T47D (cell line): ENCODE measurements around the gene FAM135A.
"Not testable (repeated sequence)": the region's sequence is repeated elsewhere in the genome, so short reads cannot be mapped to it uniquely, and the experiment has no call there.

Experiments used
- DNase-seq, 2 experiments: peaks; one replicate each; pipeline versions ENCODE4 v3.0.0 to v3.0.0-alpha.2; 2011 to 2012; ENCODE audit warnings: low read depth in 1 of 2, low spot score in 1 of 2
- JUND ChIP-seq: IDR thresholded peaks from 2 replicates; pipeline ENCODE4 v1.6.1; 2012; ENCODE audit warnings: low read depth
- in situ Hi-C: cut with HindIII; loops from 2 replicates; pipeline ENCODE4 v1.10.0; 2016; ENCODE audit warnings: low sequenced_read_pairs, low pct_unique_long_range_greater_than_20kb

The FAM135A gene

DNA sequence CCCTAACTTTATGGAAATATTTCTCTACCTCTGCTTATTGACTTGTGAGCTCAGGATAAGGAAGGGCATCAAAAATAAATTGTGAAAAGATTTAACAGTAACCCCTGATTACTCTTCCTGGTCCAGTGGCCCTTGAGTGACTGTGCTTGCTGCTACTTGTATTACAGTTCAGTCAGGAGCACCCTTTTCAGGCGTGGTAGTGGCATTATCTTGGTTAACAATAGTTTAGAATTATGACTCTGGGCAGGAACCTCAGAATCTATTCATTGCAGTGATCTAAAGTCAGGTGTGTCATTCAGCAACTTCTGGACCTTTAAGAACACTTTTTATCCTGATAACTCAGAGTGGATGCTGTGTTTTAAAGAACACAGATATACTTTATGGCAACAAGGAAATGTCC, 43.4 kb downstream of the FAM135A start:
- in situ Hi-C loops, result no loop called here
- no peak for TF ChIP-seq JUND
- no peak for DNase-seq

DNA sequence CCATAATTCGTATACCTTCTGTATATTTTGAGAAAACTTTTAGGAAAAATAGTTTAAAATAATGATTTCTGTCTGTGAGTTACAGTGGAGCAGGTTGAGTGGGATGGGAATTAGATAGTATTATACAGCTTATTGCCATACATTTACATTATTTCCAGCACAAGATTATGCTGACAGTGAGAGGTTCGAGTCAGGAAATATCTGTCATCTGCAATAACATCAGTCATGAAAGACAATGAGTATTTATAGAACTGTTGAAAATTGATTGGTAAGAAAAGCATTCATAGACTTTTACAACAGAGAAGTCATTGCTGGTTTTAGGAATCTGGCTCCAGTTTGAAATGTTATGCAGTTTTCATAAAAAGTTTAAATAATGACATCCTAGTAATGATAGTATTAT, 45.9 kb downstream of the FAM135A start:
- DNase-seq, result no peak
- TF ChIP-seq JUND, result no peak
- in situ Hi-C loops, result no loop called here

DNA sequence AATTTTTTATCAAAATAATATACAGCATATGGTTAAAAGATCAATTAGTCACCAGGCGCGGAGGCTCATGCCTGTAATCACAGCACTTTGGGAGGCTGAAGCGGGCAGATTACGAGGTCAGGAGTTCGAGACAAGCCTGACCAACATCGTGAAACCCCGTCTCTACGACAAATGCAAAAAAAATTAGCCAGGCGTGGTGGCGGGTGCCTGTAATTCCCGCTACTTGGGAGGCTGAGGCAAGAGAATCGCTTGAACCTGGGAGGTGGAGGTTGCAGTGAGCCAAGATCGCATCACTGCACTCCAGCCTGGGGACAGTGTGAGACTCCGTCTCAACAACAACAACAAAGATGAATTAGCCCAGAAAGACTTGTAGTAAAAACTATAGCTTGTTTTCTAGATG, 46.4 kb downstream of the FAM135A start:
- DNase-seq, in situ Hi-C loops: not testable (repeated sequence)

DNA sequence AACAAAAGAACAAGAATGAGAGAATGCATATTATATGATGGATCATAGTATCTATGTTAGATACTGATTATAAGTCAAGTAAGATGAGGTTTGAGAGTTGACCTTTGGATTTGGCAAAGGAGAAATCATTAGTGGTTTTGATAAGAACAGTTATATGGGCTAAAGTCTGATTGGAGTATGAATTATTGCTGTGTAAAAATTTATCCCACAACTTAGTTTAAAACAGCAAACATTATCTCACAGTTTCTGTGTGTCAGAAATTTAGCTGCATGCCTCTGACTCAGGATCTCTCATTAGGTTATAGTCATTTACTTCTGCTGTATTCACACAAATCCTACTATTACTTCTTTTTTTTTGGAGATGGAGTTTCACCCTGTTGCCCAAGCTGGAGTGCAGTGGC, 56.7 kb downstream of the FAM135A start:
- in situ Hi-C loops, result no loop called here

DNA sequence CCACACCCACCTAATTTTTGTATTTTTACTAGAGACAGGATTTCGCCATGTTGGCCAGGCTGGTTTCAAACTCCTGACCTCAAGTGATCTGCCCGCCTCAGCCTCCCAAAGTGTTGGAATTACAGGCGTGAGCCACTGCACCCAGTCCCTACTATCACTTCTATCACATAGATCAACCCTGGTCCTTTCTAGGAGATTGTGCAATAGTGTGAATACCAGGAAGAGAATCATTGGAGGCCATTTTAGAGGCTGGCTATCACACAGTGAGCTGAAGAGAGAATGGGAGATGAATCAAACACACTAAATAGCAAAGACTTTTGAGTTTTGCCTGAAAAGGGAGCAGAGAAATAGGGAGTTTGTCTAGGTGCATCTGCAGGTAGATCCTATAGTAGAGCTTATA, 57.2 kb downstream of the FAM135A start:
- DNase-seq, in situ Hi-C loops: not testable (repeated sequence)

More for the DNA sequence above, 56.7 kb downstream of the FAM135A start:
- no peak for DNase-seq
- no peak for TF ChIP-seq JUND

DNA sequence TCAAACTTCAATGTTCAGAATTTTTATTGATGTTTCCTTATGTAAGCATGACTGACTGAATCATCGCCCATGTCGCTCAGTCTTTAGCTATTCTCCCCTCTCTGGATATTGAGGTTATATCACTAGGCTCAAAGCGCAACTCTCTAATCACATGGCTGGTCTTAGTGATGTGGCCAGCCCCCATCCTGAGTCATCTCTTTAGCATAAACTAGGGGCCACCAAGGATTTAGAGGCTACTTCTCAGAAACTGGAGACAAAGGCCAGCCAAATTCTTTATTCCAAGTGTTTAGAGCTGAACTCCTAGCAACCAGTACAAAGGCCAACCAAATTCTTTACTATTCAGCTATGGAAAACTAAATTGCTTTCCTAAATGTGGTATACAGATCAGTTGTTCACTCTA, 61.4 kb downstream of the FAM135A start:
- TF ChIP-seq JUND, result no peak
- in situ Hi-C loops, result no loop called here
- no peak for DNase-seq

DNA sequence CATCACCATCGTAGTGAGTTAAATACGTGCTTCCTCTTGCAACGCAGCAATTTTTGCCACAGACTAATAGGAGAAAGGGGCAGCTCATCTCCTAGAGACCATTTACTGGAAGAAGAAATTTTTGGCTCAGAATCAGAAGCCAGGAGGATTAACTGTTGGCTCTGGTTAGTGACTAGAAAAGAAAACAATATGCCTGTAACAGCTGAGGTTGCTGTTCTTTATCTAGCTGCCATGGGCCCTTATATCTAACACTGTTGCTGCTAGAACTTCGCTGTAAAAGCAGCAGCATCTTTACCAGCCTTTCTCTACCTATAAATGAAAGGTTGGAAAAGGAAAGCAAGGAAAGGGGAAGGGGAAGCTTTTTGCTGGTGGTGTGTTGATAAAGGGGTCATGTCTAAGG, 65.9 kb downstream of the FAM135A start:
- in situ Hi-C loops, result no loop called here
- no peak for TF ChIP-seq JUND
- no peak for DNase-seq

DNA sequence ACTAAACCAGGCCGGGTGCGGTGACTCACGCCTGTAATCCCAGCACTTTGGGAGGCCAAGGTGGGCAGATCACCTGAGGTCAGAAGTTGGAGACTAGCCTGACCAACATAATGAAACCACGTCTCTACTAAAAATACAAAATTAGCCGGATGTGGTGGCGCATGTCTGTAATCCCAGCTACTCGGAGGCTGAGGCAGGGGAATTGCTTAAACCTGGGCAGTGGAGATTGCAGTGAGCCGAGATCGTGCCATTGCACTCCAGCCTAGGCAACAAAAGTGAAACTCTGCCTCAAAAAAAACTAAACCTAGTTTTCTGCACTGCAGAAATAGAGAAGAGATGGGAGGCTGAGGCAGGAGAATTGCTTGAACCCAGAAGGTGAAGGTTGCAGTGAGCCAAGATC, 73.3 kb downstream of the FAM135A start:
- DNase-seq, in situ Hi-C loops: not testable (repeated sequence)

DNA sequence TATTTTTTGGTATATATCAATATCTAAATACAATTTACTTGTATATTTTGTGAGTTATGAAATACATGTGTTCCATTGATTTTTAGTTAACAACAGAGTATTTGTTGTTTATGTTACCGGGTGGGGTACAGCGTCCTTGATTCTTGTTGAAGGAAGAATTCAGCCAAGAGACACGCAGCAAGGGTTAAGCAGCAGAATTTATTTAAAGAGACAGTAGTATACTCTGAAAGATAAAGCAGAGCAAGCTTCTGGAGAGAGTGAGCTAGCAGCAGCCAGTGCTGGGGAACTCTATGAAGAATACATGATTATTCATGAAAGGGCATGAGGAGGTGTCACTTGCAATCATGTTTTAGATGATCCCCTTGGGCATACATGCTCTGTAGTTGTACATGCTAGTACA, 76.1 kb downstream of the FAM135A start:
- DNase-seq, result no peak
- no peak for TF ChIP-seq JUND
- in situ Hi-C loops, result no loop called here

DNA sequence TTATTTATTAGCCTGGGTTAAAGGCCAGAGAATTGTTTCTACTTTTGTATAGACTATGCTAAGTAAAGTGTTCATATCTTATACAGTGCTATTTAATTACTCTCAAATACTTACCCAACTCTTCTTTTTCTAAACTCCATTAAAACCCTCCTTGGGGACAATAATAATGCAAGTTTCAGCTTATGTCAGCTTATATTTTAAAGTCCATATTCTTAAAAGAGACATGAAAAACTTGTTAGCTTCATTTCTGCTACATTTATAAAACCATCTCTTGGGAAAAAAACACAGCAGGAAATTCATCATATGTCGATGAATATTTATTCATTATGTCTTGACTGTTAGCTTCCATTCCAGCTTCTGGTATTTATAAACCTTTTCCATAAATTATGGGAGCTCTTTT, 81.5 kb downstream of the FAM135A start:
- in situ Hi-C loops, result no loop called here
- no peak for TF ChIP-seq JUND
- no peak for DNase-seq

DNA sequence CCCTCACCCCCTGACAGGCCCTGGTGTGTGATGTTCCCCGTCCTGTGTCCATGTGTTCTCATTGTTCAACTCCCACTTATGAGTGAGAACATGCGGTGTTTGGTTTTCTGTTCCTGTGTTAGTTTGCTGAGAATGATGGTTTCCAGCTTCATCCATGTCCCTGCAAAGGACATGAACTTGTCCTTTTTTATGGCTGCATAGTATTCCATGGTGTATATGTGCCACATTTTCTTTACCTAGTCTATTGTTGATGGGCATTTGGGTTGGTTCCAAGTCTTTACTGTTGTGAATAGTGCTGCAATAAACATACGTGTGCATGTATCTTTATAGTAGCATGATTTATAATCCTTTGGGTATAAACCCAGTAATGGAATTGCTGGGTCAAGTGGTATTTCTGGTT, 82.5 kb downstream of the FAM135A start:
- in situ Hi-C loops, DNase-seq: not testable (repeated sequence)

DNA sequence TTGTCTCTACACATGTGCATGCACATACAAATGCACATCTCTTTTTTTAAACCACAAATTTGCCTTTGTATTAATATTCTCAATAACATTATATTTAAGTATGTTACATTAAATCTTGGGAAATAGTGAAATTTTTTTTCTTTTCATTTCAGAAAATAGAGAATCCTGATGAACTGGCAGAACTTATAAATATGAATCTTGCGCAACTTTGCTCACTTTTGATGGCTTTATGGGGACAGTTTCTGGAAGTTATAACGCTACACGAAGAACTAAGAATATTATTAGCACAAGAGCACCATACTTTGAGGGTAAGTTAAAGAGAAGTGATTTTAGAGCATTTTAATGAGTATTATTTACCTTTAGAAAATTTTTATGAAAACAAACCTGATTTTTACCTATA, 89.2 kb downstream of the FAM135A start:
- in situ Hi-C loops, result no loop called here
- TF ChIP-seq JUND, result no peak
- no peak for DNase-seq

DNA sequence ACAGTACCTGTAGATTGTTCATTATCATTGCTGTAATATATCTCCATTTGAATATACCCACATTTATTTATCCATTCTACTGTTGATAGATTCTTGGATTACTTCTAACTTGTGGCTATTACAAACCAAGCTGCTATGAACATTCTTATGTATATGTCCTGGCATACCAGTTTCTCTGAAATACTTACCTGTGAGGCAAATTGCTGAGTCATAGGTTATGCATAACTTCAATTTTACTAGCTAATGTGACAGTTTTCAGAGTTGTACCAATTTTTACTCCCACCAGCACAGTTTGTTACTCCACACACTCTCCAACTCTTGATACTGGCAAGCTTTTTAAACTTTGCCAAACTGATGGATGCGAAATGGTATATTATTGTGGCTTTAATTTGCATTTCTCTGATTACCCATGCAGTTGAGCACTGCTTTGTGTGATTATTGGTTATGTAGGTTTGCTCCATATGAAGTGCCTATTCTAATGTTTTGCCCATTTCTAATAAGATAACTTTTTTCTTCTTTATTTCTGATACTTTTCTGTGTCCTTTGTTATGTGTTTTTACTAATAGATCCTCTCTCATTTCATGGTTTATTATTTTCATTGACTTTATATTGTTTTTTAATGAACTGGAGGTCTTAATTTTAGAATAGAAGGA, 90.6 kb downstream of the FAM135A start:
- in situ Hi-C loops, result no loop called here
- DNase-seq, result no peak
- TF ChIP-seq JUND, result no peak

DNA sequence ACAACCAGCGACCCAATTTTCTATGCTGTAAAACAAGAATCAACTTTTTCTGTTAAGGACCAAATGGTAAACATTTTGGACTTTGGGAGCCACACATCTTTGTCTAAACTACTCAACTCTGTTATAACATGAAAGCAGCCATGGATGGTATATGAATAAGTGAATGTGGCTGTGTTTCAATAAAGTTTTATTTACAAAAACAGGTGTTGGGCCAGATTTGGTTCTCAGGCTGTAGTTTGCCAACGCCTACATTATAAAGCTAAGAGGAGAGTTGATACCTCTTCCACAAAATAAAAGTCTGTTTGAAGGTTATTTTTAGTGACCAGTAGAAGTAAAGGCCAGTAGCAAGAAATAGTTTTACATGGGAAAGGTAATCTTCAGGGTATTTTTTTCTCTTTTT, 93.0 kb downstream of the FAM135A start:
- no peak for TF ChIP-seq JUND
- no peak for DNase-seq
- in situ Hi-C loops, result no loop called here

DNA sequence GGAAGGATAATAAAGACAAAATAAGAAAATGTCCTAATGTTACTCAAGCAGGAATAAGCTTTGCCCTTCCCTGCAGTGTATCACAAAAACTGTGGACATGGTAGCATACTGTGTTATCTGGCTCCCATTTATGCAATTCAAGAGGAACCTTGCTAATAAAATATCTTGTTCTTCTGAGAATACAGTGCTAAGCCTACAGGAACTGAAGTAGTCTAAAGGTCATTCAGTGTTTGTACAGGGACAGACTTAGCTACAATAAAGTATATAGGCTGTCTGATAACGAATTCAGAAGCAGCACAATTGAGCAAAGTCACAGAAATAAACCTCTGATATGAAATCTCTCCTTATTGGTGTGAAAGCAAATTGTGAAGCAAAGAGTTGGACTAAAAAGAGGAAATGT, 93.9 kb downstream of the FAM135A start:
- TF ChIP-seq JUND, result no peak
- no peak for DNase-seq
- in situ Hi-C loops, result no loop called here
